HCT116 (cell line): Measurements from ENCODE around the gene CCDC106. TPM values are rescaled to one million over a fixed set of nuclear protein-coding genes. Genes with fewer than 3 reads are reported as not detected.

Experiments used
- ATAC-seq: fragments of 200-7000 bp; cut with Tn5 transposase; 2 replicates; pipeline ENCODE4 v1.9.1; 2020; ENCODE audit warnings: mild to moderate bottlenecking, moderate library complexity
- BruUV-seq: library from RNA; stranded (reverse); fragments of 400-500 nt; replicated peaks from 2 replicates; lab custom pipeline; 2021; lab: Mats Ljungman, UMichigan
- CTCF ChIA-PET: fragments of 300-600 bp; sonication (Branson Sonifier 250); formaldehyde crosslinking; loops from one replicate; lab custom pipeline; 2021; ENCODE audit warnings: antibody characterized with exemption; lab: Charles Lee
- POLR2A ChIA-PET: fragments of 300-600, 350-600 bp; sonication (Branson Sonifier 250); formaldehyde crosslinking; loops from one replicate; lab custom pipeline; 2021; ENCODE audit warnings: antibody characterized with exemption; lab: Charles Lee
- RAD21 ChIA-PET, 2 experiments: fragments of 300-600 bp; sonication (Branson Sonifier 250); formaldehyde crosslinking; loops; one replicate each; lab custom pipeline; 2023; ENCODE audit warnings: low total read pairs in 2 of 2; ENCODE audit not compliant: uncharacterized antibody in 2 of 2, unreplicated experiment in 2 of 2, low non-redundant PET in 1 of 2; lab: Charles Lee
- DNase-seq: peaks from one replicate; pipeline ENCODE4 v3.0.0-alpha.2; 2010; ENCODE audit warnings: low read depth, low spot score
- H2AFZ ChIP-seq: fragments of 200-600 bp; shearing (Covaris generic), sonication (generic); 2 replicates; pipeline ENCODE4 v1.6.1; 2017; ENCODE audit warnings: low read depth, mixed run types, mixed read lengths, antibody characterized with exemption, low read length; ENCODE audit not compliant: poor library complexity, severe bottlenecking
- H3K27ac ChIP-seq: 2 replicates; pipeline ENCODE4 v1.5.1; 2012; ENCODE audit warnings: low read depth, low read length
- H3K27me3 ChIP-seq: fragments of 200-600 bp; sonication (generic); 2 replicates; pipeline ENCODE4 v1.6.1; 2016; ENCODE audit warnings: mixed run types, low read length, mixed read lengths; ENCODE audit not compliant: insufficient read depth
- H3K36me3 ChIP-seq, 2 experiments: fragments of 200-500 bp in 1 of 2; fragments of 200-600 bp in 1 of 2; sonication (Bioruptor generic) in 1 of 2; sonication (generic) in 1 of 2; 2 replicates each; pipeline versions ENCODE4 v1.5.1 to v1.6.1; 2014 to 2016; ENCODE audit warnings: low read length in 2 of 2, inconsistent platforms in 1 of 2, mixed read lengths in 1 of 2, mixed run types in 1 of 2; ENCODE audit not compliant: insufficient read depth in 2 of 2, control insufficient read depth in 1 of 2
- H3K4me1 ChIP-seq, 2 experiments: fragments of 200-600 bp in 1 of 2; sonication (generic) in 1 of 2; 2 replicates each; pipeline versions ENCODE4 v1.5.1 to v1.6.1; 2012 to 2017; ENCODE audit warnings: low read length in 2 of 2, inconsistent platforms in 1 of 2, mild to moderate bottlenecking in 1 of 2, mixed read lengths in 1 of 2, mixed run types in 1 of 2, moderate library complexity in 1 of 2; ENCODE audit not compliant: insufficient read depth in 2 of 2, control insufficient read depth in 1 of 2
- H3K4me2 ChIP-seq: fragments of 200-600 bp; sonication (generic); 2 replicates; pipeline ENCODE4 v1.6.1; 2017; ENCODE audit warnings: mixed run types, low read length, mixed read lengths
- H3K4me3 ChIP-seq, 2 experiments: fragments of 200-600 bp in 1 of 2; sonication (generic) in 1 of 2; replicated peaks in 1 of 2; 2 replicates each; pipeline ENCODE4 v1.5.1; 2011 to 2016; ENCODE audit warnings: low read length in 2 of 2, control low read depth in 1 of 2, low read depth in 1 of 2, mild to moderate bottlenecking in 1 of 2, mixed read lengths in 1 of 2, mixed run types in 1 of 2
- H3K79me2 ChIP-seq: fragments of 200-600 bp; sonication (generic); 2 replicates; pipeline ENCODE4 v1.6.1; 2017; ENCODE audit warnings: mild to moderate bottlenecking, mixed run types, low read length, moderate library complexity, mixed read lengths; ENCODE audit not compliant: insufficient read depth
- H3K9ac ChIP-seq: fragments of 200-600 bp; sonication (generic); 2 replicates; pipeline ENCODE4 v1.6.1; 2016; ENCODE audit warnings: low read length, mixed read lengths
- H3K9me2 ChIP-seq: fragments of 200-600 bp; sonication (generic), shearing (Covaris generic); 2 replicates; pipeline ENCODE4 v1.6.1; 2017; ENCODE audit warnings: mixed run types, mild to moderate bottlenecking, moderate library complexity; ENCODE audit not compliant: insufficient read depth
- H3K9me3 ChIP-seq, 2 experiments: fragments of 200-500 bp in 1 of 2; fragments of 200-600 bp in 1 of 2; sonication (Bioruptor generic) in 1 of 2; sonication (generic) in 1 of 2; 2 replicates each; pipeline ENCODE4 v1.6.1; 2014 to 2017; ENCODE audit warnings: low read length in 2 of 2, mixed read lengths in 2 of 2, inconsistent platforms in 1 of 2, low read depth in 1 of 2, mild to moderate bottlenecking in 1 of 2, mixed run types in 1 of 2, moderate library complexity in 1 of 2; ENCODE audit not compliant: control insufficient read depth in 1 of 2, insufficient read depth in 1 of 2
- H4K20me1 ChIP-seq: fragments of 200-600 bp; sonication (generic), shearing (Covaris generic); 2 replicates; pipeline ENCODE4 v1.6.1; 2017; ENCODE audit warnings: mixed run types, mild to moderate bottlenecking, moderate library complexity; ENCODE audit not compliant: insufficient read depth
- POLR2AphosphoS5 ChIP-seq: IDR thresholded peaks from 2 replicates; pipeline ENCODE4 v1.6.1; 2011; ENCODE audit warnings: mild to moderate bottlenecking, low read depth, low read length, moderate library complexity
- YY1 ChIP-seq: IDR thresholded peaks from 2 replicates; pipeline ENCODE4 v1.6.1; 2011; ENCODE audit warnings: low read length, low read depth, moderate library complexity, mild to moderate bottlenecking; ENCODE audit not compliant: insufficient replicate concordance; ENCODE audit errors: extremely low read depth
- ZFX ChIP-seq: fragments of 450-650 bp; IDR thresholded peaks from 2 replicates; pipeline ENCODE4 v1.6.1; 2017
- intact Hi-C: fragments of 100-400 bp; cut with micrococcal nuclease; formaldehyde crosslinking; loops from 2 replicates; pipeline ENCODE4 v1.10.0; 2022
- total RNA-seq: library from RNA; stranded (reverse); gene quantifications from one replicate; pipeline ENCODE4 v1.2.1, GENCODE V29; 2021; ENCODE audit not compliant: unreplicated experiment

The CCDC106 gene
- total RNA-seq, 1 experiment from 2014 or later = 1.0 TPM

DNA sequence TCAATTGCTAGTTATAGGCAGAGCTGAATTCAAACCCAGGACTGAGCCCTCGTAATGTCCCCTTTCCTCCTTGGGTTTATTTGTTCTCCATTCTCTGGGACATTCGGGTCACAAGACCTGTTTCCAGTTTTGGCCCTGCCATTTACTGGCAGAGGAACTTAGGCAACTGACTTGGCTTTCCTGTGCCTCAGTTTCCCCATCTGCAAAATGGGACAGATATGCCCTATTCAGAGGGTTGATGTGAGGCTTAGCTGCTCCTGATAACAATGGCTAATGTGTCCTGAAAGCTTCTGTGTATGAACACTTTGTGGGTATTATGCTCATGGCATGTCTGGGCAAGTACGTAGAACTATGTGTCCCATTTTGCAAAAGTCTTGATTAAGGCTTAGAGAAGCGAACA is 46.9 kb upstream of the CCDC106 start:
- ChIA-PET CTCF (interaction anchor here (2.5 kb wide), 1 partner anchor 31 kb away, joined by 14 read pairs; no protein-coding TSS in a partner anchor), POLR2A (no interaction called here), RAD21 (no interaction called here)
- no peak for TF ChIP-seq POLR2AphosphoS5
- intact Hi-C loops = no loop called here
- ATAC-seq = no peak
- no peaks in the 10 kb centered on the region for H3K9me3 ChIP-seq
- peak overlapping the region; percentile 96 for H3K4me2 ChIP-seq
- peaks cover 0 to 3% of the 10 kb centered on the region in 2 experiments; a peak in 1 of 4 replicates for H3K36me3 ChIP-seq
- DNase-seq = no peak
- no peaks in the 10 kb centered on the region for H4K20me1 ChIP-seq
- peak overlapping the region; percentile 80 for H3K9ac ChIP-seq
- no peak overlapping the region for H2AFZ ChIP-seq
- peak overlapping the region; percentile 56 to 67 for H3K4me3 ChIP-seq
- peaks cover 9% of the 10 kb centered on the region for H3K79me2 ChIP-seq
- BruUV-seq = TSS peak; percentile 65
- peaks cover 27 to 46% of the 10 kb centered on the region in 2 experiments for H3K4me1 ChIP-seq
- no peaks in the 10 kb centered on the region for H3K27me3 ChIP-seq
- peak overlapping the region; percentile 83 for H3K27ac ChIP-seq
- H3K9me2 ChIP-seq = no peaks in the 10 kb centered on the region

DNA sequence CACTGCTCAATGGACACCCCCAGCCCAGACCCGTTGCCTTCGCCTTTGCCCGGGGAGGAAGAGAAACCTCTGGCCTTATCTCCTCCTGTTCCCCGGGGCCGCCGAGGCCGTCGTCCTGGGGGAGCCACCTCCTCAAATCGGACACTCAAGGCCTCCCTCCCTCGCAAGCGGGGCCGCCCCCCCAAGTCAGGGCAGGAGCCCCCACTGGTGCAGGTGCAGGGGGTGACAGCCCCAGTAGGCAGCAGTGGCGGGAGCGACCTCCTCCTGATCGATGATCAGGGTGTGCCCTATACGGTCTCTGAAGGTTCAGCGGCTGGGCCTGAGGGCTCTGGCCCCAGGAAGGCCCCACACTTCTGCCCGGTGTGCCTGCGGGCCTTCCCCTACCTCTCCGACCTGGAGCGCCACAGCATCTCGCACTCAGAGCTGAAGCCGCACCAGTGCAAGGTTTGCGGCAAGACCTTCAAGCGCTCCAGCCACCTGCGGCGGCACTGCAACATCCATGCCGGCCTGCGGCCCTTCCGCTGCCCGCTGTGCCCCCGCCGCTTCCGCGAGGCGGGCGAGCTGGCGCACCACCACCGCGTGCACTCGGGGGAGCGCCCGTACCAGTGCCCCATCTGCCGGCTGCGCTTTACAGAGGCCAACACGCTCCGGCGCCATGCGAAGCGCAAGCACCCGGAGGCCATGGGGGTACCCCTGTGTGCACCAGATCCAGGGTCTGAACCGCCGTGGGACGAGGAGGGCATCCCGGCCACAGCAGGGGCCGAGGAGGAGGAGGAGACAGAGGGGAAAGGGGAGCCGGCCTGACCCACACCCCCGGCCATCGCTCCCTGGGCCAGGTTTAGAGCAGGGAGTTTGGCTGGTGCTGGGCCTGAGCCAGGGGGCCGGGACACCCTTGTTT is 45.7 kb upstream of the CCDC106 start:
- ChIA-PET POLR2A (no interaction called here), RAD21 (no interaction called here), CTCF (no interaction called here)
- Histone ChIP-seq H2AFZ (no peak overlapping the region), H3K9me3 (no peaks in the 10 kb centered on the region), H3K4me2 (no peak overlapping the region), H4K20me1 (no peaks in the 10 kb centered on the region), H3K36me3 (peaks cover 0 to 3% of the 10 kb centered on the region in 2 experiments; a peak in 2 of 4 replicates), H3K79me2 (peaks cover 20% of the 10 kb centered on the region), H3K9me2 (no peaks in the 10 kb centered on the region), H3K4me1 (peaks cover 33 to 55% of the 10 kb centered on the region in 2 experiments), H3K27me3 (no peaks in the 10 kb centered on the region), H3K4me3 (no peak overlapping the region), H3K9ac (no peak overlapping the region), H3K27ac (peak overlapping the region; percentile 83; the same call in 1 of the 2 replicates)
- intact Hi-C loops = no loop called here
- no TSS peak for BruUV-seq
- no peak for TF ChIP-seq YY1
- TF ChIP-seq ZFX = no peak
- ATAC-seq (no peak), DNase-seq (no peak)
